ENCODE data around the gene GDPD4. TPM values are rescaled to one million over a fixed set of nuclear protein-coding genes. Genes with fewer than 3 reads are reported as not detected.

GDPD4 gene
- total RNA-seq, 1 experiment from 2014 or later, result not detected

DNA sequence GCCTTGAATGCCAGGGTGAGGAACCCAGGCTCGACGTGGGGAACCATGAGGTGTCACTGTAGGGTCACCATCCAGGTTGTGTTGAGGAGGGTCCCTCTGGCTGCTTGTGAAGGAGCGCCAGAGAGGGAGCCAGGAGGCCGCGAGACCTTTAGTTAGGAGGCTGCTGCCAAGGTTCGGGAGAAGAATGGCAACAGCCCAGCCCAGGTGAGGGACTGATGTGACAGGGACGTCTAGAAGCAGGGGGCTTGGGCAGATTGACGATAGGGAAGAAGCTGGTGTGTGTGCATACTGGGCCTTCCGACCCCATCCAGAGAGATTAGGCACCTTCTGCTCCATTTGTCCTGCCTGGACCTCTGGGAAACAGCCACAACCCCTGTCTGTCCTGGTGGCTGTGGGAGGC, 124.5 kb downstream of the GDPD4 start:
- Histone ChIP-seq H3K9me3 (ENCODE audit: low read length) (no peaks in the 10 kb centered on the region), H3K4me3 (ENCODE audit: low read length) (no peak overlapping the region), H3F3A (ENCODE audit: low read length, unreplicated experiment) (no peaks in the 10 kb centered on the region), H3K79me2 (ENCODE audit: low read length) (no peaks in the 10 kb centered on the region), H3K4me1 (ENCODE audit: insufficient read depth, low read length) (no peaks in the 10 kb centered on the region), H3K9me2 (replicated peaks; ENCODE audit: low read length) (no peaks in the 10 kb centered on the region), H2AFZ (ENCODE audit: low read length) (no peak overlapping the region), H3K4me2 (ENCODE audit: low read length) (no peak overlapping the region), H3K9ac (ENCODE audit: low read length) (no peak overlapping the region), H3K27ac (ENCODE audit: low read length) (no peak overlapping the region), H3K27me3 (ENCODE audit: low read length) (peaks cover under 1% of the 10 kb centered on the region; the same call in 1 of the 2 replicates), H4K20me1 (ENCODE audit: low read length) (no peaks in the 10 kb centered on the region), H3K36me3 (ENCODE audit: low read depth, low read length) (no peaks in the 10 kb centered on the region)
- ChIA-PET CTCF (no interaction called here), POLR2A (ENCODE audit: unreplicated experiment) (no interaction called here)
- ATAC-seq (no peak), DNase-seq (no peak)
- no TSS peak for BruUV-seq (replicated peaks)
- intact Hi-C loops (cut with micrococcal nuclease), result no loop called here
- TF ChIP-seq, protein P1, sequence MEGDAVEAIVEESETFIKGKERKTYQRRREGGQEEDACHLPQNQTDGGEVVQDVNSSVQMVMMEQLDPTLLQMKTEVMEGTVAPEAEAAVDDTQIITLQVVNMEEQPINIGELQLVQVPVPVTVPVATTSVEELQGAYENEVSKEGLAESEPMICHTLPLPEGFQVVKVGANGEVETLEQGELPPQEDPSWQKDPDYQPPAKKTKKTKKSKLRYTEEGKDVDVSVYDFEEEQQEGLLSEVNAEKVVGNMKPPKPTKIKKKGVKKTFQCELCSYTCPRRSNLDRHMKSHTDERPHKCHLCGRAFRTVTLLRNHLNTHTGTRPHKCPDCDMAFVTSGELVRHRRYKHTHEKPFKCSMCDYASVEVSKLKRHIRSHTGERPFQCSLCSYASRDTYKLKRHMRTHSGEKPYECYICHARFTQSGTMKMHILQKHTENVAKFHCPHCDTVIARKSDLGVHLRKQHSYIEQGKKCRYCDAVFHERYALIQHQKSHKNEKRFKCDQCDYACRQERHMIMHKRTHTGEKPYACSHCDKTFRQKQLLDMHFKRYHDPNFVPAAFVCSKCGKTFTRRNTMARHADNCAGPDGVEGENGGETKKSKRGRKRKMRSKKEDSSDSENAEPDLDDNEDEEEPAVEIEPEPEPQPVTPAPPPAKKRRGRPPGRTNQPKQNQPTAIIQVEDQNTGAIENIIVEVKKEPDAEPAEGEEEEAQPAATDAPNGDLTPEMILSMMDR (conservative IDR thresholded peaks at IDR 0.05; ENCODE audit: low read depth, low read length), result no peak
- TF ChIP-seq EZH2 (IDR thresholded peaks at IDR 0.05; ENCODE audit: low read length, unreplicated experiment), result no peak
- TF ChIP-seq EZH2phosphoT487 (IDR thresholded peaks at IDR 0.05; ENCODE audit: borderline replicate concordance, low read length), result no peak

DNA sequence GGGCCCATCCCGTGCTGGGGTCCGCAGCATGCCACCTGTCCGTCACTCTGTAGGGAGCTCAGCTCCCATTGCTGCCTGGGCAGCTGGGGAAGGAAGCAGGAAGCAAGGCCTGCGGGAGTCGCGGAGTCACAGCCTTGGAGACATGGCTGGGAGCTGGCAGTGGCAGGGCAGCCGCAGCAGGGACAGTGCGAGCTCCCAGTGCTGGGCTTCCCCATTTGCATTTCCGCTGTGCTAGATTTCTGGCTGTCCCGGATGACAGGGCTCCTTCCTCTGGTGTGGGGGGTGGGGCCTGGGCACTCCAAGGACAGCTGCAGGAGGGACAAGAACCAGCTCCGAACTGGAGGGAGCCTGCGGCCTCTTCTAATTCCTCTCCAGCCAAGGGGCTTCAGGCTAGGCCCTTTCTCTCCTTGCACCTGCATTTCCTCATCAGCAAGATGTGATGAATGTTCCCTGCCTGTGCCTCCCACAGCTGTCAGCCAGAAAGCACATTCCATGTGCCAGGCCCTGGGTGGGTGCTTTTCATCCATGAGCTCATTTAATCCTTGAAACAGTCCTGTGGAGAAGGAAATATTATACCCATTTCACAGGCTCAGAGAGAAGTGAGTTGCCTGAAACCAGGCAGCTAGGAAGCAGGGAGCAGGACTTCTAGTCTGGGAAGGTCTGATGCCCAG, 125.5 kb downstream of the GDPD4 start:
- Histone ChIP-seq H3K9me2 (replicated peaks; ENCODE audit: low read length) (no peaks in the 10 kb centered on the region), H3K4me1 (ENCODE audit: insufficient read depth, low read length) (no peaks in the 10 kb centered on the region), H3K27ac (ENCODE audit: low read length) (no peak overlapping the region), H3K9me3 (ENCODE audit: low read length) (no peaks in the 10 kb centered on the region), H4K20me1 (ENCODE audit: low read length) (no peaks in the 10 kb centered on the region), H3K27me3 (ENCODE audit: low read length) (no peaks in the 10 kb centered on the region), H3K36me3 (ENCODE audit: low read depth, low read length) (no peaks in the 10 kb centered on the region), H3K9ac (ENCODE audit: low read length) (no peak overlapping the region), H3F3A (ENCODE audit: low read length, unreplicated experiment) (no peaks in the 10 kb centered on the region), H3K4me3 (ENCODE audit: low read length) (no peak overlapping the region), H2AFZ (ENCODE audit: low read length) (no peak overlapping the region), H3K4me2 (ENCODE audit: low read length) (no peak overlapping the region), H3K79me2 (ENCODE audit: low read length) (no peaks in the 10 kb centered on the region)
- BruUV-seq (replicated peaks), result no TSS peak
- intact Hi-C loops (cut with micrococcal nuclease), result no loop called here
- no peak for TF ChIP-seq EZH2phosphoT487 (IDR thresholded peaks at IDR 0.05; ENCODE audit: borderline replicate concordance, low read length)
- TF ChIP-seq, protein P1 (conservative IDR thresholded peaks at IDR 0.05; ENCODE audit: low read depth, low read length), result no peak
- TF ChIP-seq EZH2 (IDR thresholded peaks at IDR 0.05; ENCODE audit: low read length, unreplicated experiment), result no peak
- ChIA-PET POLR2A (ENCODE audit: unreplicated experiment) (no interaction called here), CTCF (no interaction called here)
- no peak for DNase-seq
- no peak for ATAC-seq

DNA sequence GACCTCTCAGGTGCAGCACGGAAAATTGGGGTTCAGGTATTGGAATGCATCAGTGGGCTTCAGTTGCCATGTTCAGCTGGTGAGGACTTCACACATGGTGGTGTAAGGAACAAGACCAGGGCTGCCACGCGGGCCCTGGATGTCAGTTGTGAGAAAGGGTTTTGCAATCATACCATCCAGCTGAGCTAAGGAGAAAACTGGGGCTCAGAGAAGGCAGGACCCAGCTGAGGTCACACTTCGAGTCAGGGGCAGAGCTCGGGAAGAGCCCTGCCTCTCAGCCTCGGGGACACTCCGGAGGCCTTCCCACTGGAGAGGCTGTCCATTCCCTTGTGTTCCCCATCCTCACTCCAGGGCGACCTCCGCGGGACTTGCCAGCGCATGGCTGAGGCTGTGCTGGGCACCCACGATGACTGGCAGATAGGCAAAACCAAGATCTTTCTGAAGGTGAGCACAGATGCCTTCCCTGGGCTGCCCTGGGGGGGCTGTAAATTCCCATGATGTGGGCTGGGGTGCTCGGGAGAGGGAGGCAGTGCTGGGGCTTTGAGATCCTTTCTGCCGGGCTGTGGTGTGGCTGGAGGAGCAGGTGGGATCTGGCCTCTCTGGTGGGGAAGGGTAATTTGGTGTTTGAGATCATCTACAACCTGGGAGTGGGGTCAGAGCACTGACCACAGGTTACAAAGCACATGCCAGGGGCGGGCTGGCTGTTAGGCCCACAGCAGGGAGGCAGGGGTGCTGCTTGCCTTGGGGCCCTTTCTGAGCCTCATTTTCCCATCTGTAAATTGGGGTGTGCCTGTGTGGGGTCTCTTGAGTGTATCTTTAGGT, 126.3 kb downstream of the GDPD4 start:
- intact Hi-C loops (cut with micrococcal nuclease), result no loop called here
- Histone ChIP-seq H3K9ac (ENCODE audit: low read length) (no peak overlapping the region), H3K9me3 (ENCODE audit: low read length) (no peaks in the 10 kb centered on the region), H3K4me2 (ENCODE audit: low read length) (no peak overlapping the region), H2AFZ (ENCODE audit: low read length) (no peak overlapping the region), H3K79me2 (ENCODE audit: low read length) (no peaks in the 10 kb centered on the region), H4K20me1 (ENCODE audit: low read length) (no peaks in the 10 kb centered on the region), H3K27ac (ENCODE audit: low read length) (no peak overlapping the region), H3F3A (ENCODE audit: low read length, unreplicated experiment) (no peaks in the 10 kb centered on the region), H3K36me3 (ENCODE audit: low read depth, low read length) (no peaks in the 10 kb centered on the region), H3K9me2 (replicated peaks; ENCODE audit: low read length) (no peaks in the 10 kb centered on the region), H3K4me3 (ENCODE audit: low read length) (no peak overlapping the region), H3K27me3 (ENCODE audit: low read length) (no peaks in the 10 kb centered on the region), H3K4me1 (ENCODE audit: insufficient read depth, low read length) (no peaks in the 10 kb centered on the region)
- no TSS peak for BruUV-seq (replicated peaks)
- CTCF ChIA-PET, result no interaction called here
- DNase-seq (no peak), ATAC-seq (no peak)
- POLR2A ChIA-PET (ENCODE audit: unreplicated experiment), result no interaction called here
- no peak for TF ChIP-seq EZH2phosphoT487 (IDR thresholded peaks at IDR 0.05; ENCODE audit: borderline replicate concordance, low read length)
- TF ChIP-seq, protein P1 (conservative IDR thresholded peaks at IDR 0.05; ENCODE audit: low read depth, low read length), result no peak
- TF ChIP-seq EZH2 (IDR thresholded peaks at IDR 0.05; ENCODE audit: low read length, unreplicated experiment), result no peak

All from PC-3 (cell line).